HepG2 (cell line): ENCODE results near the gene ZNF839. TPM values are rescaled to one million over a fixed set of nuclear protein-coding genes. Genes with fewer than 3 reads are reported as not detected.

ENCODE experiments used
- DNMT3B ChIP-seq: conservative IDR thresholded peaks from 2 replicates; pipeline ENCODE4 v1.6.1; 2016; ENCODE audit warnings: missing biosample characterization, control low read depth
- GTF3A ChIP-seq: sonication (generic); formaldehyde crosslinking; conservative IDR thresholded peaks from 2 replicates; pipeline ENCODE4 v1.4.0; 2020; ENCODE audit warnings: mild to moderate bottlenecking, missing genetic modification reagents
- HDAC1 ChIP-seq: sonication (generic); formaldehyde crosslinking; IDR thresholded peaks from 2 replicates; pipeline ENCODE4 v1.5.1; 2020; ENCODE audit warnings: mild to moderate bottlenecking, missing genetic modification reagents
- KMT2A ChIP-seq: sonication (generic); formaldehyde crosslinking; IDR thresholded peaks from 2 replicates; pipeline ENCODE4 v1.4.0; 2020; ENCODE audit warnings: missing genetic modification reagents
- PAF1 ChIP-seq: IDR thresholded peaks from 2 replicates; pipeline ENCODE4 v1.6.1; 2016; ENCODE audit warnings: missing genetic modification reagents, missing compliant biosample characterization
- PCBP2 ChIP-seq: fragments of 200-400 bp; formaldehyde crosslinking; optimal IDR thresholded peaks from 2 replicates; pipeline ENCODE3; 2018; ENCODE audit warnings: low read length, low read depth; ENCODE audit not compliant: poor library complexity, severe bottlenecking
- REL ChIP-seq: sonication (generic); formaldehyde crosslinking; conservative IDR thresholded peaks from 2 replicates; pipeline ENCODE4 v1.8.0; 2022; ENCODE audit warnings: mild to moderate bottlenecking, missing genetic modification reagents, moderate library complexity
- SPEN ChIP-seq: sonication (generic); formaldehyde crosslinking; IDR thresholded peaks from 2 replicates; pipeline ENCODE4 v1.5.1; 2020; ENCODE audit warnings: low read depth, mild to moderate bottlenecking, missing genetic modification reagents
- SRSF9 ChIP-seq: fragments of 200-400 bp; formaldehyde crosslinking; IDR thresholded peaks from 2 replicates; pipeline ENCODE4 v1.6.1; 2018; ENCODE audit warnings: borderline replicate concordance, mild to moderate bottlenecking, low read depth, low read length; ENCODE audit not compliant: insufficient read depth, poor library complexity, severe bottlenecking
- TBL1XR1 ChIP-seq: fragments of 150-350 bp; IDR thresholded peaks from 2 replicates; pipeline ENCODE4 v1.6.1; 2014; ENCODE audit warnings: borderline replicate concordance, low read length; ENCODE audit not compliant: partially characterized antibody
- TOPORS ChIP-seq: sonication (generic); formaldehyde crosslinking; IDR thresholded peaks from 2 replicates; pipeline ENCODE4 v1.8.0; 2023; ENCODE audit warnings: mild to moderate bottlenecking, missing genetic modification reagents
- ZFP90 ChIP-seq: sonication (generic); formaldehyde crosslinking; IDR thresholded peaks from 2 replicates; pipeline ENCODE4 v1.8.0; 2022; ENCODE audit warnings: missing genetic modification reagents, mild to moderate bottlenecking, inconsistent platforms, borderline replicate concordance
- ZMYM2 ChIP-seq: sonication (generic); formaldehyde crosslinking; IDR thresholded peaks from 2 replicates; pipeline ENCODE4 v1.8.0; 2022; ENCODE audit warnings: mild to moderate bottlenecking, missing genetic modification reagents
- ZNF562 ChIP-seq: sonication (generic); formaldehyde crosslinking; IDR thresholded peaks from 2 replicates; pipeline ENCODE4 v1.8.0; 2022; ENCODE audit warnings: missing genetic modification reagents, borderline replicate concordance
- ZNF709 ChIP-seq: sonication (generic); formaldehyde crosslinking; IDR thresholded peaks from 2 replicates; pipeline ENCODE4 v1.5.0; 2020; ENCODE audit warnings: mild to moderate bottlenecking, missing genetic modification reagents
- ZNF713 ChIP-seq: sonication (generic); formaldehyde crosslinking; IDR thresholded peaks from 2 replicates; pipeline ENCODE4 v1.4.0; 2020; ENCODE audit warnings: mild to moderate bottlenecking, missing genetic modification reagents
- ZNF850 ChIP-seq: sonication (generic); formaldehyde crosslinking; conservative IDR thresholded peaks from 2 replicates; pipeline ENCODE4 v1.9.0; 2021; ENCODE audit warnings: mild to moderate bottlenecking, missing genetic modification reagents
- polyA plus RNA-seq, 8 experiments: library from polyadenylated mRNA; depleted of rRNA in 3 of 8; stranded (reverse) in 7 of 8; unstranded in 1 of 8; fragments of >200 nt; fragmentation: Illumina TruSeq in 4 of 8; extraction: Trizol in 4 of 8; gene quantifications; 2 replicates each; pipeline versions ENCODE4 v1.2.1 to v1.2.3, GENCODE V29; 2011 to 2016; ENCODE audit warnings: low read depth in 4 of 8, missing spikeins in 1 of 8, mixed read lengths in 1 of 8; ENCODE audit not compliant: insufficient read depth in 1 of 8
- total RNA-seq, 5 experiments: library from RNA; depleted of rRNA; stranded (reverse); fragments of >200 nt; fragmentation: Illumina TruSeq; extraction: Trizol; gene quantifications; 2 replicates each; pipeline ENCODE4 v1.2.3, GENCODE V29; 2016; ENCODE audit warnings: low read depth in 1 of 5
- TF ChIP-seq, protein P1 (sequence below): sonication (generic); formaldehyde crosslinking; IDR thresholded peaks from 2 replicates; pipeline ENCODE4 v1.5.1; 2020; ENCODE audit warnings: mild to moderate bottlenecking, missing genetic modification reagents, borderline replicate concordance
- TF ChIP-seq, protein P2 (sequence below): sonication (generic); formaldehyde crosslinking; IDR thresholded peaks from 2 replicates; pipeline ENCODE4 v1.4.0; 2020; ENCODE audit warnings: missing genetic modification reagents; ENCODE audit errors: not compliant biosample characterization
- TF ChIP-seq, protein P3 (sequence below): sonication (generic); formaldehyde crosslinking; IDR thresholded peaks from 2 replicates; pipeline ENCODE4 v1.4.0; 2020; ENCODE audit warnings: missing genetic modification reagents
- TF ChIP-seq, protein P4 (sequence below): sonication (generic); formaldehyde crosslinking; IDR thresholded peaks from 2 replicates; pipeline ENCODE4 v1.4.0; 2020; ENCODE audit warnings: missing genetic modification reagents, mild to moderate bottlenecking, borderline replicate concordance

The ZNF839 gene
- total and polyA plus RNA-seq, 2 of the 13 experiments (the other 11 are each of a cell fraction or from before 2014, with no cell fraction given) = 11.1 to 12.8 TPM

DNA sequence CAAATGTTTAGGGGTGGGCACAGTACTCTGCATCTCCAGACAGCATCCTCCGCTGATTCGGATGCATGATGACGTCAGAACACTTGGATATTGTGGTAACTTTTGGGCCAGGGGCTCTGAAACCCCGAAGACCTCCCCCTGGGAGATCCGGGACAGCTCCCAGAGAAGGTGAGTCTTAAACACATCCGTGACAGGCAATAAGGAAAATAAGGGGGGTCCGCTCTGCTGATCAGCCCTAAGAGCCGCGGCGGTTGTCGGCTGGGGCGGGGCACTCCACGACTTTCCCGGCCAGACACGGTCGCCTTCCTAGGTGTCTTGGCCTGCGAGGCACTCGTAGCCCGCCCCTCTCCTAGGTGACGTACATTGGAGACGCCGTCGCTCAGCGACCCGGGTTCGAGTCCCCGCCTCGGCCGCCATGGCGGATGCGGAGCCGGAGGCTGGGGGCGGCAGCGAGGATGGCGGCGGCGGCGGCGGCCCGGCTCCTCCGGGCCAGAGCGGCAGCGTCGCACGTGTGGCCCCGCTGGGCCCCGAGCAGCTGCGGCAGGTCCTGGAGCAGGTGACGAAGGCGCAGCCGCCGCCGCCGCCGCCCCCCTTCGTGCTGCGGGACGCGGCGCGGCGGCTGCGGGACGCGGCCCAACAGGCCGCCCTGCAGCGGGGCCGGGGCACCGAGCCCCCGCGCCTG is at the start of gene ZNF839 (continued):
- TF ChIP-seq, protein P1, sequence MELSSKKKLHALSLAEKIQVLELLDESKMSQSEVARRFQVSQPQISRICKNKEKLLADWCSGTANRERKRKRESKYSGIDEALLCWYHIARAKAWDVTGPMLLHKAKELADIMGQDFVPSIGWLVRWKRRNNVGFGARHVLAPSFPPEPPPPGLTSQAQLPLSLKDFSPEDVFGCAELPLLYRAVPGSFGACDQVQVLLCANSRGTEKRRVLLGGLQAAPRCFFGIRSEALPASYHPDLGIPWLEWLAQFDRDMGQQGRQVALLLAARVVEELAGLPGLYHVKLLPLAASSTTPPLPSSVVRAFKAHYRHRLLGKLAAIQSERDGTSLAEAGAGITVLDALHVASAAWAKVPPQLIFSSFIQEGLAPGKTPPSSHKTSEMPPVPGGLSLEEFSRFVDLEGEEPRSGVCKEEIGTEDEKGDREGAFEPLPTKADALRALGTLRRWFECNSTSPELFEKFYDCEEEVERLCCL (CRISPR knock-in tag) = no peak
- TF ChIP-seq, protein P2, sequence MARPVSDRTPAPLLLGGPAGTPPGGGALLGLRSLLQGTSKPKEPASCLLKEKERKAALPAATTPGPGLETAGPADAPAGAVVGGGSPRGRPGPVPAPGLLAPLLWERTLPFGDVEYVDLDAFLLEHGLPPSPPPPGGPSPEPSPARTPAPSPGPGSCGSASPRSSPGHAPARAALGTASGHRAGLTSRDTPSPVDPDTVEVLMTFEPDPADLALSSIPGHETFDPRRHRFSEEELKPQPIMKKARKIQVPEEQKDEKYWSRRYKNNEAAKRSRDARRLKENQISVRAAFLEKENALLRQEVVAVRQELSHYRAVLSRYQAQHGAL (CRISPR knock-in tag) = no peak
- TF ChIP-seq DNMT3B (CRISPR knock-in tag) (no peak), ZNF562 (CRISPR knock-in tag) (no peak), ZNF850 (no peak), HDAC1 (CRISPR knock-in tag) (no peak; the same call in 1 of the 2 replicates), REL (CRISPR knock-in tag) (no peak), ZNF713 (CRISPR knock-in tag) (no peak), SPEN (CRISPR knock-in tag) (peak; percentile 84; the same call in 1 of the 2 replicates), GTF3A (CRISPR knock-in tag) (no peak), KMT2A (CRISPR knock-in tag) (peak; percentile 70), TBL1XR1 (no peak), PAF1 (CRISPR knock-in tag) (no peak), ZFP90 (CRISPR knock-in tag) (no peak), SRSF9 (no peak), ZMYM2 (CRISPR knock-in tag) (no peak), ZNF709 (CRISPR knock-in tag) (peak; percentile 80; the same call in 1 of the 2 replicates), PCBP2 (no peak), TOPORS (CRISPR knock-in tag) (no peak)
- TF ChIP-seq, protein P3, sequence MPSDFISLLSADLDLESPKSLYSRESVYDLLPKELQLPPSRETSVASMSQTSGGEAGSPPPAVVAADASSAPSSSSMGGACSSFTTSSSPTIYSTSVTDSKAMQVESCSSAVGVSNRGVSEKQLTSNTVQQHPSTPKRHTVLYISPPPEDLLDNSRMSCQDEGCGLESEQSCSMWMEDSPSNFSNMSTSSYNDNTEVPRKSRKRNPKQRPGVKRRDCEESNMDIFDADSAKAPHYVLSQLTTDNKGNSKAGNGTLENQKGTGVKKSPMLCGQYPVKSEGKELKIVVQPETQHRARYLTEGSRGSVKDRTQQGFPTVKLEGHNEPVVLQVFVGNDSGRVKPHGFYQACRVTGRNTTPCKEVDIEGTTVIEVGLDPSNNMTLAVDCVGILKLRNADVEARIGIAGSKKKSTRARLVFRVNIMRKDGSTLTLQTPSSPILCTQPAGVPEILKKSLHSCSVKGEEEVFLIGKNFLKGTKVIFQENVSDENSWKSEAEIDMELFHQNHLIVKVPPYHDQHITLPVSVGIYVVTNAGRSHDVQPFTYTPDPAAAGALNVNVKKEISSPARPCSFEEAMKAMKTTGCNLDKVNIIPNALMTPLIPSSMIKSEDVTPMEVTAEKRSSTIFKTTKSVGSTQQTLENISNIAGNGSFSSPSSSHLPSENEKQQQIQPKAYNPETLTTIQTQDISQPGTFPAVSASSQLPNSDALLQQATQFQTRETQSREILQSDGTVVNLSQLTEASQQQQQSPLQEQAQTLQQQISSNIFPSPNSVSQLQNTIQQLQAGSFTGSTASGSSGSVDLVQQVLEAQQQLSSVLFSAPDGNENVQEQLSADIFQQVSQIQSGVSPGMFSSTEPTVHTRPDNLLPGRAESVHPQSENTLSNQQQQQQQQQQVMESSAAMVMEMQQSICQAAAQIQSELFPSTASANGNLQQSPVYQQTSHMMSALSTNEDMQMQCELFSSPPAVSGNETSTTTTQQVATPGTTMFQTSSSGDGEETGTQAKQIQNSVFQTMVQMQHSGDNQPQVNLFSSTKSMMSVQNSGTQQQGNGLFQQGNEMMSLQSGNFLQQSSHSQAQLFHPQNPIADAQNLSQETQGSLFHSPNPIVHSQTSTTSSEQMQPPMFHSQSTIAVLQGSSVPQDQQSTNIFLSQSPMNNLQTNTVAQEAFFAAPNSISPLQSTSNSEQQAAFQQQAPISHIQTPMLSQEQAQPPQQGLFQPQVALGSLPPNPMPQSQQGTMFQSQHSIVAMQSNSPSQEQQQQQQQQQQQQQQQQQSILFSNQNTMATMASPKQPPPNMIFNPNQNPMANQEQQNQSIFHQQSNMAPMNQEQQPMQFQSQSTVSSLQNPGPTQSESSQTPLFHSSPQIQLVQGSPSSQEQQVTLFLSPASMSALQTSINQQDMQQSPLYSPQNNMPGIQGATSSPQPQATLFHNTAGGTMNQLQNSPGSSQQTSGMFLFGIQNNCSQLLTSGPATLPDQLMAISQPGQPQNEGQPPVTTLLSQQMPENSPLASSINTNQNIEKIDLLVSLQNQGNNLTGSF (CRISPR knock-in tag) = no peak
- TF ChIP-seq, protein P4, sequence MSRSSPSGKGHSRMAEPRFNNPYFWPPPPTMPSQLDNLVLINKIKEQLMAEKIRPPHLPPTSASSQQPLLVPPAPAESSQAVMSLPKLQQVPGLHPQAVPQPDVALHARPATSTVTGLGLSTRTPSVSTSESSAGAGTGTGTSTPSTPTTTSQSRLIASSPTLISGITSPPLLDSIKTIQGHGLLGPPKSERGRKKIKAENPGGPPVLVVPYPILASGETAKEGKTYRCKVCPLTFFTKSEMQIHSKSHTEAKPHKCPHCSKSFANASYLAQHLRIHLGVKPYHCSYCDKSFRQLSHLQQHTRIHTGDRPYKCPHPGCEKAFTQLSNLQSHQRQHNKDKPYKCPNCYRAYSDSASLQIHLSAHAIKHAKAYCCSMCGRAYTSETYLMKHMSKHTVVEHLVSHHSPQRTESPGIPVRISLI = no peak; the same call in 1 of the 2 replicates
